ENCODE data around the gene SPEM1.

DNA sequence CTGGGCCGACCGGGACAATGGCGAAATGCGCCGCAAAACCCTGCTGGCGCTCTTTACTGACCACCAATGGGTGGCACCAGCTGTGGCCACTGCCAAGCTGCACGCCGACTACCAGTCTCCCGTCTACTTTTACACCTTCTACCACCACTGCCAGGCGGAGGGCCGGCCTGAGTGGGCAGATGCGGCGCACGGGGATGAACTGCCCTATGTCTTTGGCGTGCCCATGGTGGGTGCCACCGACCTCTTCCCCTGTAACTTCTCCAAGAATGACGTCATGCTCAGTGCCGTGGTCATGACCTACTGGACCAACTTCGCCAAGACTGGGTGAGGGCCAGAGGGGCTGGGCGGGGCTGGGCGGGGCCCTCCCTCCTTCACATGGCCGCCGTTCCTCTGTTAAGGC lies 4.3 kb upstream of the SPEM1 start:
- TF ChIP-seq, protein P1, sequence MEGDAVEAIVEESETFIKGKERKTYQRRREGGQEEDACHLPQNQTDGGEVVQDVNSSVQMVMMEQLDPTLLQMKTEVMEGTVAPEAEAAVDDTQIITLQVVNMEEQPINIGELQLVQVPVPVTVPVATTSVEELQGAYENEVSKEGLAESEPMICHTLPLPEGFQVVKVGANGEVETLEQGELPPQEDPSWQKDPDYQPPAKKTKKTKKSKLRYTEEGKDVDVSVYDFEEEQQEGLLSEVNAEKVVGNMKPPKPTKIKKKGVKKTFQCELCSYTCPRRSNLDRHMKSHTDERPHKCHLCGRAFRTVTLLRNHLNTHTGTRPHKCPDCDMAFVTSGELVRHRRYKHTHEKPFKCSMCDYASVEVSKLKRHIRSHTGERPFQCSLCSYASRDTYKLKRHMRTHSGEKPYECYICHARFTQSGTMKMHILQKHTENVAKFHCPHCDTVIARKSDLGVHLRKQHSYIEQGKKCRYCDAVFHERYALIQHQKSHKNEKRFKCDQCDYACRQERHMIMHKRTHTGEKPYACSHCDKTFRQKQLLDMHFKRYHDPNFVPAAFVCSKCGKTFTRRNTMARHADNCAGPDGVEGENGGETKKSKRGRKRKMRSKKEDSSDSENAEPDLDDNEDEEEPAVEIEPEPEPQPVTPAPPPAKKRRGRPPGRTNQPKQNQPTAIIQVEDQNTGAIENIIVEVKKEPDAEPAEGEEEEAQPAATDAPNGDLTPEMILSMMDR (IDR thresholded peaks at IDR 0.05; ENCODE audit: poor library complexity) = no peak
- TF ChIP-seq EZH2 (IDR thresholded peaks at IDR 0.05; ENCODE audit: borderline replicate concordance) (no peak), EZH2phosphoT487 (IDR thresholded peaks at IDR 0.05; ENCODE audit: low read depth, severe bottlenecking, unreplicated experiment) (no peak)
